ENCODE measurements around the gene HSPBAP1.

The HSPBAP1 gene

GRCh38 chr3:122793568-122794416 lies at the start of gene HSPBAP1:
Gene HSPBAP1 (minus strand): TSS chr3:122793831. CDS start chr3:122793680, 151 bp downstream.
- Histone ChIP-seq H3K9me3 (ENCODE audit: control insufficient read depth in 2 of 2, low read length in 2 of 2) (no peaks in the 10 kb centered on the region), H3K4me1 (ENCODE audit: control insufficient read depth in 2 of 2, insufficient read depth in 2 of 2, low read length in 2 of 2) (peaks cover 5 to 16% of the 10 kb centered on the region in 2 donors), H3K27ac (ENCODE audit: low read depth in 2 of 2, low read length in 2 of 2) (peak within 1 kb of the TSS; percentile 90 to 92), H3K9ac (ENCODE audit: low read depth in 1 of 2, low read length in 2 of 2) (peak within 1 kb of the TSS; percentile 86 to 92), H3K27me3 (ENCODE audit: control insufficient read depth in 2 of 2, insufficient read depth in 2 of 2, low read length in 2 of 2) (no peaks in the 10 kb centered on the region), H3K4me3 (ENCODE audit: low read length in 2 of 2) (peak within 1 kb of the TSS; percentile 87 to 94), H3K36me3 (ENCODE audit: control insufficient read depth in 2 of 2, insufficient read depth in 2 of 2, low read length in 2 of 2) (no peaks in the 10 kb centered on the region)

- H3K27ac ChIP-seq (ENCODE audit: low read depth in 2 of 2, low read length in 2 of 2): no peak overlapping the region
- no peak overlapping the region for H3K9ac ChIP-seq (ENCODE audit: low read depth in 1 of 2, low read length in 2 of 2)
- H3K36me3 ChIP-seq (ENCODE audit: control insufficient read depth in 2 of 2, insufficient read depth in 2 of 2, low read length in 2 of 2): no peaks in the 10 kb centered on the region
- H3K4me1 ChIP-seq (ENCODE audit: control insufficient read depth in 2 of 2, insufficient read depth in 2 of 2, low read length in 2 of 2): no peaks in the 10 kb centered on the region
- no peaks in the 10 kb centered on the region for H3K27me3 ChIP-seq (ENCODE audit: control insufficient read depth in 2 of 2, insufficient read depth in 2 of 2, low read length in 2 of 2)
- H3K4me3 ChIP-seq (ENCODE audit: low read length in 2 of 2): no peak overlapping the region
- no peaks in the 10 kb centered on the region for H3K9me3 ChIP-seq (ENCODE audit: control insufficient read depth in 2 of 2, low read length in 2 of 2)
Measured at GRCh38 chr3:122835590-122835989, 42.0 kb upstream of the HSPBAP1 start.

- Histone ChIP-seq H3K9me3 (ENCODE audit: control insufficient read depth in 2 of 2, low read length in 2 of 2) (no peaks in the 10 kb centered on the region), H3K4me3 (ENCODE audit: low read length in 2 of 2) (no peak overlapping the region), H3K27me3 (ENCODE audit: control insufficient read depth in 2 of 2, insufficient read depth in 2 of 2, low read length in 2 of 2) (no peaks in the 10 kb centered on the region), H3K27ac (ENCODE audit: low read depth in 2 of 2, low read length in 2 of 2) (no peak overlapping the region), H3K9ac (ENCODE audit: low read depth in 1 of 2, low read length in 2 of 2) (no peak overlapping the region), H3K4me1 (ENCODE audit: control insufficient read depth in 2 of 2, insufficient read depth in 2 of 2, low read length in 2 of 2) (no peaks in the 10 kb centered on the region), H3K36me3 (ENCODE audit: control insufficient read depth in 2 of 2, insufficient read depth in 2 of 2, low read length in 2 of 2) (peaks cover 0 to 3% of the 10 kb centered on the region in 2 donors)
Measured at GRCh38 chr3:122828281-122828680, 34.6 kb upstream of the HSPBAP1 start.

GRCh38 chr3:122826278-122826677 lies 32.6 kb upstream of the HSPBAP1 start:
- H3K4me3 ChIP-seq (ENCODE audit: low read length in 2 of 2): no peak overlapping the region
- H3K36me3 ChIP-seq (ENCODE audit: control insufficient read depth in 2 of 2, insufficient read depth in 2 of 2, low read length in 2 of 2): peaks cover 3 to 8% of the 10 kb centered on the region in 2 donors
- no peak overlapping the region for H3K9ac ChIP-seq (ENCODE audit: low read depth in 1 of 2, low read length in 2 of 2)
- H3K27me3 ChIP-seq (ENCODE audit: control insufficient read depth in 2 of 2, insufficient read depth in 2 of 2, low read length in 2 of 2): no peaks in the 10 kb centered on the region
- H3K9me3 ChIP-seq (ENCODE audit: control insufficient read depth in 2 of 2, low read length in 2 of 2): no peaks in the 10 kb centered on the region
- no peak overlapping the region for H3K27ac ChIP-seq (ENCODE audit: low read depth in 2 of 2, low read length in 2 of 2)
- H3K4me1 ChIP-seq (ENCODE audit: control insufficient read depth in 2 of 2, insufficient read depth in 2 of 2, low read length in 2 of 2): no peaks in the 10 kb centered on the region

- Histone ChIP-seq H3K27me3 (ENCODE audit: control insufficient read depth in 2 of 2, insufficient read depth in 2 of 2, low read length in 2 of 2) (no peaks in the 10 kb centered on the region), H3K36me3 (ENCODE audit: control insufficient read depth in 2 of 2, insufficient read depth in 2 of 2, low read length in 2 of 2) (peaks cover 3 to 8% of the 10 kb centered on the region in 2 donors), H3K9ac (ENCODE audit: low read depth in 1 of 2, low read length in 2 of 2) (no peak overlapping the region), H3K4me3 (ENCODE audit: low read length in 2 of 2) (no peak overlapping the region), H3K4me1 (ENCODE audit: control insufficient read depth in 2 of 2, insufficient read depth in 2 of 2, low read length in 2 of 2) (no peaks in the 10 kb centered on the region), H3K27ac (ENCODE audit: low read depth in 2 of 2, low read length in 2 of 2) (peak overlapping the region in 1 of 2 donors; percentile 20), H3K9me3 (ENCODE audit: control insufficient read depth in 2 of 2, low read length in 2 of 2) (no peaks in the 10 kb centered on the region)
Measured at GRCh38 chr3:122825460-122825859, 31.8 kb upstream of the HSPBAP1 start.

GRCh38 chr3:122824465-122825381 lies 31.1 kb upstream of the HSPBAP1 start:
- H3K9me3 ChIP-seq (ENCODE audit: control insufficient read depth in 2 of 2, low read length in 2 of 2): no peaks in the 10 kb centered on the region
- H3K4me1 ChIP-seq (ENCODE audit: control insufficient read depth in 2 of 2, insufficient read depth in 2 of 2, low read length in 2 of 2): no peaks in the 10 kb centered on the region
- H3K4me3 ChIP-seq (ENCODE audit: low read length in 2 of 2): no peak overlapping the region
- H3K27me3 ChIP-seq (ENCODE audit: control insufficient read depth in 2 of 2, insufficient read depth in 2 of 2, low read length in 2 of 2): no peaks in the 10 kb centered on the region
- H3K9ac ChIP-seq (ENCODE audit: low read depth in 1 of 2, low read length in 2 of 2): no peak overlapping the region
- peaks cover 3 to 8% of the 10 kb centered on the region in 2 donors for H3K36me3 ChIP-seq (ENCODE audit: control insufficient read depth in 2 of 2, insufficient read depth in 2 of 2, low read length in 2 of 2)
- H3K27ac ChIP-seq (ENCODE audit: low read depth in 2 of 2, low read length in 2 of 2): no peak overlapping the region

GRCh38 chr3:122816587-122816986 lies 23.0 kb upstream of the HSPBAP1 start:
- no peak overlapping the region for H3K9ac ChIP-seq (ENCODE audit: low read depth in 1 of 2, low read length in 2 of 2)
- no peak overlapping the region for H3K27ac ChIP-seq (ENCODE audit: low read depth in 2 of 2, low read length in 2 of 2)
- peaks cover 3 to 4% of the 10 kb centered on the region in 2 donors for H3K36me3 ChIP-seq (ENCODE audit: control insufficient read depth in 2 of 2, insufficient read depth in 2 of 2, low read length in 2 of 2)
- no peaks in the 10 kb centered on the region for H3K9me3 ChIP-seq (ENCODE audit: control insufficient read depth in 2 of 2, low read length in 2 of 2)
- no peaks in the 10 kb centered on the region for H3K27me3 ChIP-seq (ENCODE audit: control insufficient read depth in 2 of 2, insufficient read depth in 2 of 2, low read length in 2 of 2)
- no peaks in the 10 kb centered on the region for H3K4me1 ChIP-seq (ENCODE audit: control insufficient read depth in 2 of 2, insufficient read depth in 2 of 2, low read length in 2 of 2)
- H3K4me3 ChIP-seq (ENCODE audit: low read length in 2 of 2): no peak overlapping the region

- Histone ChIP-seq H3K27me3 (ENCODE audit: control insufficient read depth in 2 of 2, insufficient read depth in 2 of 2, low read length in 2 of 2) (no peaks in the 10 kb centered on the region), H3K9me3 (ENCODE audit: control insufficient read depth in 2 of 2, low read length in 2 of 2) (no peaks in the 10 kb centered on the region), H3K9ac (ENCODE audit: low read depth in 1 of 2, low read length in 2 of 2) (no peak overlapping the region), H3K4me1 (ENCODE audit: control insufficient read depth in 2 of 2, insufficient read depth in 2 of 2, low read length in 2 of 2) (no peaks in the 10 kb centered on the region), H3K27ac (ENCODE audit: low read depth in 2 of 2, low read length in 2 of 2) (no peak overlapping the region), H3K36me3 (ENCODE audit: control insufficient read depth in 2 of 2, insufficient read depth in 2 of 2, low read length in 2 of 2) (peaks cover 0 to 3% of the 10 kb centered on the region in 2 donors), H3K4me3 (ENCODE audit: low read length in 2 of 2) (no peak overlapping the region)
Measured at GRCh38 chr3:122810734-122811133, 17.1 kb upstream of the HSPBAP1 start.

- Histone ChIP-seq H3K9me3 (ENCODE audit: control insufficient read depth in 2 of 2, low read length in 2 of 2) (no peaks in the 10 kb centered on the region), H3K27ac (ENCODE audit: low read depth in 2 of 2, low read length in 2 of 2) (no peak overlapping the region), H3K4me3 (ENCODE audit: low read length in 2 of 2) (no peak overlapping the region), H3K27me3 (ENCODE audit: control insufficient read depth in 2 of 2, insufficient read depth in 2 of 2, low read length in 2 of 2) (no peaks in the 10 kb centered on the region), H3K4me1 (ENCODE audit: control insufficient read depth in 2 of 2, insufficient read depth in 2 of 2, low read length in 2 of 2) (no peaks in the 10 kb centered on the region), H3K36me3 (ENCODE audit: control insufficient read depth in 2 of 2, insufficient read depth in 2 of 2, low read length in 2 of 2) (peaks cover 0 to 3% of the 10 kb centered on the region in 2 donors), H3K9ac (ENCODE audit: low read depth in 1 of 2, low read length in 2 of 2) (no peak overlapping the region)
Measured at GRCh38 chr3:122803977-122804376, 10.3 kb upstream of the HSPBAP1 start.

- Histone ChIP-seq H3K9me3 (ENCODE audit: control insufficient read depth in 2 of 2, low read length in 2 of 2) (no peaks in the 10 kb centered on the region), H3K4me1 (ENCODE audit: control insufficient read depth in 2 of 2, insufficient read depth in 2 of 2, low read length in 2 of 2) (peaks cover 0 to under 1% of the 10 kb centered on the region in 2 donors), H3K9ac (ENCODE audit: low read depth in 1 of 2, low read length in 2 of 2) (no peak overlapping the region), H3K27me3 (ENCODE audit: control insufficient read depth in 2 of 2, insufficient read depth in 2 of 2, low read length in 2 of 2) (no peaks in the 10 kb centered on the region), H3K36me3 (ENCODE audit: control insufficient read depth in 2 of 2, insufficient read depth in 2 of 2, low read length in 2 of 2) (no peaks in the 10 kb centered on the region), H3K4me3 (ENCODE audit: low read length in 2 of 2) (no peak overlapping the region), H3K27ac (ENCODE audit: low read depth in 2 of 2, low read length in 2 of 2) (no peak overlapping the region)
Measured at GRCh38 chr3:122802323-122802722, 8.7 kb upstream of the HSPBAP1 start.
